ENCODE data around the gene TAS1R2. TPM values are rescaled to one million over a fixed set of nuclear protein-coding genes. Genes with fewer than 3 reads are reported as not detected.
A peak's percentile ranks its signal among the peaks of the same experiment; 100 is the strongest.

Gene TAS1R2
- total and polyA plus RNA-seq, 9 of the 15 experiments (the other 6 are each of a cell fraction or from before 2014, with no cell fraction given), result not detected

- H3K27ac ChIP-seq (ENCODE audit: extremely low read depth, low read depth, low read length), result no peak overlapping the region
- no peaks in the 10 kb centered on the region for H3K9me3 ChIP-seq (replicated peaks; ENCODE audit: control insufficient read depth, insufficient read depth, low read depth, low read length)
- FAIRE-seq (no peak), DNase-seq (ENCODE audit: extremely low read depth in 1 of 4, low spot score in 3 of 4) (no peak), ATAC-seq (no peak)
- no peak overlapping the region for H3K4me2 ChIP-seq (ENCODE audit: insufficient read depth, low read length)
- H2AFZ ChIP-seq (ENCODE audit: low read depth, low read length), result no peak overlapping the region
- in situ Hi-C loops (cut with MboI), result no loop called here
- ChIA-PET CTCF (ENCODE audit: low intra/inter-chr PET ratio) (no interaction called here), POLR2A (interaction anchor here (0.7 kb wide), 1 partner anchor 34 kb away, joined by 4 read pairs; no protein-coding TSS in a partner anchor)
- H3K4me1 ChIP-seq (replicated peaks in 1 of 2; ENCODE audit: control insufficient read depth in 2 of 2, insufficient read depth in 2 of 2, low read length in 2 of 2), result peaks cover 0 to 13% of the 10 kb centered on the region in 2 experiments; a peak in 2 of 5 replicates
- TSS peak; percentile 50 for BruUV-seq (replicated peaks)
- peaks cover 20 to 35% of the 10 kb centered on the region in 2 experiments; a peak in 4 of 5 replicates for H3K27me3 ChIP-seq (ENCODE audit: control insufficient read depth in 2 of 2, insufficient read depth in 2 of 2, low read length in 2 of 2)
- no peak overlapping the region for H3K4me3 ChIP-seq
- H3K36me3 ChIP-seq (ENCODE audit: control insufficient read depth, insufficient read depth, low read length), result no peaks in the 10 kb centered on the region
- no peaks in the 10 kb centered on the region for H3K79me2 ChIP-seq (ENCODE audit: control insufficient read depth, insufficient read depth, low read length)
- intact Hi-C loops (cut with micrococcal nuclease), result no loop called here
- H3K9ac ChIP-seq (ENCODE audit: insufficient read depth in 1 of 2, low read depth in 2 of 2, low read length in 2 of 2), result no peak overlapping the region
- WGBS (ENCODE audit: insufficient coverage, low coverage, missing lambda C conversion rate), result 16% methylated on average over 7 of the region's 7 CpGs
- peaks cover 20% of the 10 kb centered on the region for H4K20me1 ChIP-seq (replicated peaks; ENCODE audit: control insufficient read depth, insufficient read depth, low read length)
- no peaks in the 10 kb centered on the region for H3K9me1 ChIP-seq (ENCODE audit: control insufficient read depth, insufficient read depth, low read length)
- TF ChIP-seq PRDM10 (IDR thresholded peaks at IDR 0.05; ENCODE audit: partially characterized antibody), result no peak
- no peak for TF ChIP-seq MEF2A (IDR thresholded peaks at IDR 0.05; ENCODE audit: control insufficient read depth, low read depth, low read length)
- no peak for TF ChIP-seq NFE2L1 (tag; IDR thresholded peaks at IDR 0.05; ENCODE audit: borderline replicate concordance, low read depth)
- no peak for TF ChIP-seq FOXP1 (CRISPR knock-in tag; IDR thresholded peaks at IDR 0.05)
- TF ChIP-seq ZNF12 (CRISPR knock-in tag; IDR thresholded peaks at IDR 0.05), result no peak
- TF ChIP-seq BRCA1 (IDR thresholded peaks at IDR 0.05), result no peak
- no peak for TF ChIP-seq BRCA1 (CRISPR knock-in tag; IDR thresholded peaks at IDR 0.05)
- no peak for TF ChIP-seq BCL6 (CRISPR knock-in tag; IDR thresholded peaks at IDR 0.05)
- no peak for TF ChIP-seq U2AF1 (optimal IDR thresholded peaks at IDR 0.05; ENCODE audit: low read depth, low read length)
- TF ChIP-seq CHAMP1 (IDR thresholded peaks at IDR 0.05), result no peak
- TF ChIP-seq IRF2 (CRISPR knock-in tag; IDR thresholded peaks at IDR 0.05), result no peak
- TF ChIP-seq EP300 (IDR thresholded peaks at IDR 0.05; ENCODE audit: low read length), result no peak
- no peak for TF ChIP-seq KDM5B (IDR thresholded peaks at IDR 0.05; ENCODE audit: insufficient replicate concordance, low read depth, low read length)
- TF ChIP-seq OTX1 (CRISPR knock-in tag; IDR thresholded peaks at IDR 0.05), result no peak
- no peak for TF ChIP-seq ZFX (CRISPR knock-in tag; IDR thresholded peaks at IDR 0.05)
- TF ChIP-seq NR3C1 (CRISPR knock-in tag; IDR thresholded peaks at IDR 0.05), result no peak
Measured at GRCh38 chr1:18871401-18872070, 12.1 kb upstream of the TAS1R2 start.
